HepG2 (cell line): ENCODE data around the gene ATP8B1. TPM values are rescaled to one million over a fixed set of nuclear protein-coding genes. Genes with fewer than 3 reads are reported as not detected.

Source experiments
- ARNT ChIP-seq: fragments of 450-650 bp; IDR thresholded peaks from 2 replicates; pipeline ENCODE4 v1.6.1; 2017
- DPF2 ChIP-seq: sonication (generic); formaldehyde crosslinking; IDR thresholded peaks from 2 replicates; pipeline ENCODE4 v1.4.0; 2020; ENCODE audit warnings: mild to moderate bottlenecking, low read depth, missing genetic modification reagents, borderline replicate concordance
- DRAP1 ChIP-seq: IDR thresholded peaks from 2 replicates; pipeline ENCODE4 v1.6.1; 2016; ENCODE audit warnings: missing genetic modification reagents, missing compliant biosample characterization
- FOSL1 ChIP-seq: sonication (generic); formaldehyde crosslinking; IDR thresholded peaks from 2 replicates; pipeline ENCODE4 v1.9.0; 2021; ENCODE audit warnings: missing genetic modification reagents, borderline replicate concordance
- GLI4 ChIP-seq: sonication (generic); formaldehyde crosslinking; IDR thresholded peaks from 2 replicates; pipeline ENCODE4 v1.5.1; 2020; ENCODE audit warnings: missing genetic modification reagents, mild to moderate bottlenecking, moderate library complexity, borderline replicate concordance
- GTF3A ChIP-seq: sonication (generic); formaldehyde crosslinking; conservative IDR thresholded peaks from 2 replicates; pipeline ENCODE4 v1.4.0; 2020; ENCODE audit warnings: mild to moderate bottlenecking, missing genetic modification reagents
- IKZF1 ChIP-seq: fragments of 450-650 bp; IDR thresholded peaks from 2 replicates; pipeline ENCODE4 v1.7.1; 2016
- LCORL ChIP-seq, 2 experiments: fragments of 450-650 bp in 1 of 2; sonication (generic) in 1 of 2; formaldehyde crosslinking in 1 of 2; IDR thresholded peaks; 2 replicates each; pipeline versions ENCODE4 v1.5.0 to v1.6.1; 2017 to 2020; ENCODE audit warnings: antibody characterized with exemption in 1 of 2, missing genetic modification reagents in 1 of 2
- MATR3 ChIP-seq: sonication (generic); formaldehyde crosslinking; IDR thresholded peaks from 2 replicates; pipeline ENCODE4 v1.4.0; 2020; ENCODE audit warnings: missing genetic modification reagents
- MED8 ChIP-seq: sonication (generic); formaldehyde crosslinking; IDR thresholded peaks from 2 replicates; pipeline ENCODE4 v1.8.1; 2023; ENCODE audit warnings: mild to moderate bottlenecking, missing genetic modification reagents; ENCODE audit not compliant: insufficient replicate concordance
- RFX1 ChIP-seq: fragments of 450-650 bp; IDR thresholded peaks from 2 replicates; pipeline ENCODE4 v1.6.1; 2017
- SRSF9 ChIP-seq: fragments of 200-400 bp; formaldehyde crosslinking; IDR thresholded peaks from 2 replicates; pipeline ENCODE4 v1.6.1; 2018; ENCODE audit warnings: borderline replicate concordance, mild to moderate bottlenecking, low read depth, low read length; ENCODE audit not compliant: insufficient read depth, poor library complexity, severe bottlenecking
- SYNCRIP ChIP-seq: fragments of 200-400 bp; formaldehyde crosslinking; IDR thresholded peaks from 2 replicates; pipeline ENCODE4 v1.6.1; 2018; ENCODE audit warnings: mild to moderate bottlenecking, low read depth, low read length; ENCODE audit not compliant: insufficient read depth
- THRA ChIP-seq: sonication (generic); formaldehyde crosslinking; IDR thresholded peaks from 2 replicates; pipeline ENCODE4 v1.4.0; 2020; ENCODE audit warnings: missing genetic modification reagents, borderline replicate concordance
- ZFP36L2 ChIP-seq: sonication (generic); formaldehyde crosslinking; IDR thresholded peaks from 2 replicates; pipeline ENCODE4 v1.4.0; 2020; ENCODE audit warnings: missing genetic modification reagents
- ZNF607 ChIP-seq: sonication (generic); formaldehyde crosslinking; IDR thresholded peaks from 2 replicates; pipeline ENCODE4 v1.5.1; 2020; ENCODE audit warnings: missing genetic modification reagents, mild to moderate bottlenecking, borderline replicate concordance
- ZSCAN9 ChIP-seq: IDR thresholded peaks from 2 replicates; pipeline ENCODE4 v1.6.1; 2016; ENCODE audit warnings: borderline replicate concordance
- polyA plus RNA-seq, 8 experiments: library from polyadenylated mRNA; depleted of rRNA in 3 of 8; stranded (reverse) in 7 of 8; unstranded in 1 of 8; fragments of >200 nt; fragmentation: Illumina TruSeq in 4 of 8; extraction: Trizol in 4 of 8; gene quantifications; 2 replicates each; pipeline versions ENCODE4 v1.2.1 to v1.2.3, GENCODE V29; 2011 to 2016; ENCODE audit warnings: low read depth in 4 of 8, missing spikeins in 1 of 8, mixed read lengths in 1 of 8; ENCODE audit not compliant: insufficient read depth in 1 of 8
- total RNA-seq, 5 experiments: library from RNA; depleted of rRNA; stranded (reverse); fragments of >200 nt; fragmentation: Illumina TruSeq; extraction: Trizol; gene quantifications; 2 replicates each; pipeline ENCODE4 v1.2.3, GENCODE V29; 2016; ENCODE audit warnings: low read depth in 1 of 5
- TF ChIP-seq, protein P1 (sequence below): sonication (generic); formaldehyde crosslinking; IDR thresholded peaks from 2 replicates; pipeline ENCODE4 v1.8.0; 2022; ENCODE audit warnings: mild to moderate bottlenecking, missing genetic modification reagents; ENCODE audit not compliant: insufficient replicate concordance
- TF ChIP-seq, protein P2 (sequence below): sonication (generic); formaldehyde crosslinking; conservative IDR thresholded peaks from 2 replicates; pipeline ENCODE4 v1.4.0; 2020; ENCODE audit warnings: missing genetic modification reagents
- TF ChIP-seq, protein P3 (sequence below): sonication (generic); formaldehyde crosslinking; IDR thresholded peaks from 2 replicates; pipeline ENCODE4 v1.5.0; 2020; ENCODE audit warnings: mild to moderate bottlenecking, missing genetic modification reagents

ATP8B1 gene
- total and polyA plus RNA-seq, 2 of the 13 experiments (the other 11 are each of a cell fraction or from before 2014, with no cell fraction given): 2.8 to 4.0 TPM

DNA sequence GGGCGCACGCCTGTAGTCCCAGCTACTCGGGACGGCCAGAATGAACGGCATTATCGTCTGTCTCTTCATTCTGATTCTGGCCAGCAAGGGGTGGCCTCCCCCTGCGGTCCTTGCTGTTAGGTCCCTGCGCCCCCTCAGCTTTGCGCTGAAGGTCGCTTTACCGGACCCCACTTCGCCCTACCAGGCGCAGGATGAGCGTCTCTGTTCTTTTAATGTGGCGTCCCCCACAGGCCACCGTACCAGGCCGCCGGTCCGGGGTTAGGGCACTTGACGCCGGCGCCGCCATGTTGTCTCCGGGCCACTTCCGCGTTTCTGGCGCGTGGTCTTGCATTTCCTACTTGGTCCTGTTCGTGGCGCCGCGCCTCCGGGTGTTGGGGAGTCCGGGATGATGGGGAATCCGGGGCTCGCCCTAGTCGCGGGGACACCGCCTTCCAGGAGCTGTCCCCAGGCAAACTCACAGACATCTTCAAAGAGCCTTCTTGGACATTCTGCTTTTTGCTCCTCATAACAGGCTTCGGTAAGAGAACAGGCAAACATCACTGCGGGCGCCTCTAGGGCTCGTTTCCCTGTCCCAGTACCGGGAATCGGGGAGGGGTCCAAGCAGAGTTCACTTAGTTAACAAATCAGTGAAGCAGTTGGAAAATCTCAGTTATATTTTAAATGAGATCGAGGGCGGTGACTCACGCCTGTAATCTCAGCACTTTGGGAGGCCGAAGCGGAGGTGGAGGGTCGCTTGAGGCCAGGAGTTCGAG is 172.9 kb downstream of the ATP8B1 start (continued):
- TF ChIP-seq, protein P1, sequence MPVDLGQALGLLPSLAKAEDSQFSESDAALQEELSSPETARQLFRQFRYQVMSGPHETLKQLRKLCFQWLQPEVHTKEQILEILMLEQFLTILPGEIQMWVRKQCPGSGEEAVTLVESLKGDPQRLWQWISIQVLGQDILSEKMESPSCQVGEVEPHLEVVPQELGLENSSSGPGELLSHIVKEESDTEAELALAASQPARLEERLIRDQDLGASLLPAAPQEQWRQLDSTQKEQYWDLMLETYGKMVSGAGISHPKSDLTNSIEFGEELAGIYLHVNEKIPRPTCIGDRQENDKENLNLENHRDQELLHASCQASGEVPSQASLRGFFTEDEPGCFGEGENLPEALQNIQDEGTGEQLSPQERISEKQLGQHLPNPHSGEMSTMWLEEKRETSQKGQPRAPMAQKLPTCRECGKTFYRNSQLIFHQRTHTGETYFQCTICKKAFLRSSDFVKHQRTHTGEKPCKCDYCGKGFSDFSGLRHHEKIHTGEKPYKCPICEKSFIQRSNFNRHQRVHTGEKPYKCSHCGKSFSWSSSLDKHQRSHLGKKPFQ (CRISPR knock-in tag): no peak
- no peak for TF ChIP-seq MATR3 (CRISPR knock-in tag)
- no peak for TF ChIP-seq LCORL (IDR thresholded peaks at IDR 0.05)
- TF ChIP-seq LCORL (CRISPR knock-in tag; IDR thresholded peaks at IDR 0.05): peak; percentile 81
- TF ChIP-seq MED8 (CRISPR knock-in tag): no peak
- TF ChIP-seq ZSCAN9 (CRISPR knock-in tag): 0 out of 2 replicates have a peak, but pooled peaks have one; percentile 61
- TF ChIP-seq, protein P2, sequence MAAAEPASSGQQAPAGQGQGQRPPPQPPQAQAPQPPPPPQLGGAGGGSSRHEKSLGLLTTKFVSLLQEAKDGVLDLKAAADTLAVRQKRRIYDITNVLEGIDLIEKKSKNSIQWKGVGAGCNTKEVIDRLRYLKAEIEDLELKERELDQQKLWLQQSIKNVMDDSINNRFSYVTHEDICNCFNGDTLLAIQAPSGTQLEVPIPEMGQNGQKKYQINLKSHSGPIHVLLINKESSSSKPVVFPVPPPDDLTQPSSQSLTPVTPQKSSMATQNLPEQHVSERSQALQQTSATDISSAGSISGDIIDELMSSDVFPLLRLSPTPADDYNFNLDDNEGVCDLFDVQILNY (CRISPR knock-in tag): no peak
- TF ChIP-seq IKZF1: no peak
- TF ChIP-seq SYNCRIP: no peak
- TF ChIP-seq THRA (CRISPR knock-in tag): peak; percentile 65
- no peak for TF ChIP-seq ZFP36L2 (CRISPR knock-in tag)
- TF ChIP-seq, protein P3, sequence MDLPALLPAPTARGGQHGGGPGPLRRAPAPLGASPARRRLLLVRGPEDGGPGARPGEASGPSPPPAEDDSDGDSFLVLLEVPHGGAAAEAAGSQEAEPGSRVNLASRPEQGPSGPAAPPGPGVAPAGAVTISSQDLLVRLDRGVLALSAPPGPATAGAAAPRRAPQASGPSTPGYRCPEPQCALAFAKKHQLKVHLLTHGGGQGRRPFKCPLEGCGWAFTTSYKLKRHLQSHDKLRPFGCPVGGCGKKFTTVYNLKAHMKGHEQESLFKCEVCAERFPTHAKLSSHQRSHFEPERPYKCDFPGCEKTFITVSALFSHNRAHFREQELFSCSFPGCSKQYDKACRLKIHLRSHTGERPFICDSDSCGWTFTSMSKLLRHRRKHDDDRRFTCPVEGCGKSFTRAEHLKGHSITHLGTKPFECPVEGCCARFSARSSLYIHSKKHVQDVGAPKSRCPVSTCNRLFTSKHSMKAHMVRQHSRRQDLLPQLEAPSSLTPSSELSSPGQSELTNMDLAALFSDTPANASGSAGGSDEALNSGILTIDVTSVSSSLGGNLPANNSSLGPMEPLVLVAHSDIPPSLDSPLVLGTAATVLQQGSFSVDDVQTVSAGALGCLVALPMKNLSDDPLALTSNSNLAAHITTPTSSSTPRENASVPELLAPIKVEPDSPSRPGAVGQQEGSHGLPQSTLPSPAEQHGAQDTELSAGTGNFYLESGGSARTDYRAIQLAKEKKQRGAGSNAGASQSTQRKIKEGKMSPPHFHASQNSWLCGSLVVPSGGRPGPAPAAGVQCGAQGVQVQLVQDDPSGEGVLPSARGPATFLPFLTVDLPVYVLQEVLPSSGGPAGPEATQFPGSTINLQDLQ (CRISPR knock-in tag): no peak
- no peak for TF ChIP-seq GTF3A
- TF ChIP-seq FOSL1 (CRISPR knock-in tag): no peak
- TF ChIP-seq SRSF9: no peak
- peak; percentile 67; the same call in 1 of the 2 replicates for TF ChIP-seq ZNF607
- TF ChIP-seq ARNT: no peak
- TF ChIP-seq RFX1: no peak
- TF ChIP-seq DRAP1 (CRISPR knock-in tag): peak; percentile 54; the same call in 1 of the 2 replicates
- no peak for TF ChIP-seq GLI4
- no peak for TF ChIP-seq DPF2 (CRISPR knock-in tag)
